ENCODE data around the gene CD180. TPM values are rescaled to one million over a fixed set of nuclear protein-coding genes. Genes with fewer than 3 reads are reported as not detected.
A peak's percentile ranks its signal among the peaks of the same experiment; 100 is the strongest.

Gene CD180
- total RNA-seq, 6 donors from 2014 or later = 1.00 to 4.8 (median 1.9) TPM

- no peak for TF ChIP-seq POLR2A (IDR thresholded peaks at IDR 0.05)
- TF ChIP-seq EP300 (IDR thresholded peaks at IDR 0.05) = no peak
- no peak for TF ChIP-seq CTCF (IDR thresholded peaks at IDR 0.05)
- no peak for TF ChIP-seq POLR2AphosphoS5 (IDR thresholded peaks at IDR 0.05)
- 64 to 84% methylated on average over 3 of the region's 3 CpGs for WGBS, 2 donors
- Histone ChIP-seq H3K36me3 (no peaks in the 10 kb centered on the region), H3K4me1 (peaks cover 0 to 6% (median 2%) of the 10 kb centered on the region in 4 donors), H3K27ac (no peak overlapping the region), H3K27me3 (no peaks in the 10 kb centered on the region), H3K9me3 (no peaks in the 10 kb centered on the region), H3K4me3 (no peak overlapping the region)
- no peak for DNase-seq
- ATAC-seq (ENCODE audit: low FRiP score in 2 of 2) = peak in 1 of 2 donors; percentile 41
Measured at GRCh38 chr5:67223211-67223610, 26.6 kb upstream of the CD180 start.

GRCh38 chr5:67222243-67223025, 25.8 kb upstream of the CD180 start:
- DNase-seq (no peak), ATAC-seq (ENCODE audit: low FRiP score in 2 of 2) (peak in 1 of 2 donors; percentile 12)
- TF ChIP-seq CTCF (IDR thresholded peaks at IDR 0.05) (no peak), POLR2A (IDR thresholded peaks at IDR 0.05) (no peak), POLR2AphosphoS5 (IDR thresholded peaks at IDR 0.05) (no peak)
- 83 to 84% methylated on average over 5 of the region's 5 CpGs for whole genome bisulfite sequencing, 2 donors
- Histone ChIP-seq H3K4me1 (peaks cover 0 to 6% (median 2%) of the 10 kb centered on the region in 4 donors), H3K27me3 (no peaks in the 10 kb centered on the region), H3K27ac (peak overlapping the region in 3 of 4 donors; percentile 0 to 56 (median 52)), H3K9me3 (no peaks in the 10 kb centered on the region), H3K36me3 (no peaks in the 10 kb centered on the region), H3K4me3 (no peak overlapping the region)

- Histone ChIP-seq H3K36me3 (no peaks in the 10 kb centered on the region), H3K4me1 (peaks cover 3 to 9% (median 5%) of the 10 kb centered on the region in 4 donors), H3K9me3 (no peaks in the 10 kb centered on the region), H3K27me3 (no peaks in the 10 kb centered on the region), H3K27ac (peak overlapping the region in 3 of 4 donors; percentile 0 to 56 (median 52)), H3K4me3 (no peak overlapping the region)
- peak in 1 of 2 donors; percentile 71 for ATAC-seq (ENCODE audit: low FRiP score in 2 of 2)
- TF ChIP-seq POLR2A (IDR thresholded peaks at IDR 0.05) (peak in 1 of 4 donors; percentile 31), POLR2AphosphoS5 (IDR thresholded peaks at IDR 0.05) (no peak)
- WGBS, 2 donors = 66 to 84% methylated on average over 9 of the region's 9 CpGs
- peak in 1 of 2 donors; percentile 26 for DNase-seq
Measured at GRCh38 chr5:67221487-67222242, 25.1 kb upstream of the CD180 start.

- no peaks in the 10 kb centered on the region for H3K36me3 ChIP-seq
- no peak for TF ChIP-seq CTCF (IDR thresholded peaks at IDR 0.05)
- no peak for TF ChIP-seq POLR2AphosphoS5 (IDR thresholded peaks at IDR 0.05)
- no peak for TF ChIP-seq POLR2A (IDR thresholded peaks at IDR 0.05)
- no peak for TF ChIP-seq EP300 (IDR thresholded peaks at IDR 0.05)
- no peak for DNase-seq
- peak overlapping the region in 2 of 4 donors; percentile 35 to 36 for H3K4me3 ChIP-seq
- no peaks in the 10 kb centered on the region for H3K9me3 ChIP-seq
- no peak for ATAC-seq (ENCODE audit: low FRiP score in 2 of 2)
- 86 to 100% methylated on average over 1 of the region's 1 CpG for WGBS, 2 donors
- peaks cover 22 to 26% (median 24%) of the 10 kb centered on the region in 4 donors for H3K4me1 ChIP-seq
- peak overlapping the region; percentile 68 to 90 (median 86) for H3K27ac ChIP-seq
- H3K27me3 ChIP-seq = no peaks in the 10 kb centered on the region
Measured at GRCh38 chr5:67216564-67216963, 20.0 kb upstream of the CD180 start.
